ENCODE data around the gene ADARB2.

GRCh38 chr10:1323951-1324350 lies 413.4 kb downstream of the ADARB2 start:
- TF ChIP-seq CTCF (IDR thresholded peaks at IDR 0.05): no peak
- TF ChIP-seq POLR2A (IDR thresholded peaks at IDR 0.05): no peak
